Stimulated activated CD8-positive, alpha-beta memory T cell treated with anti-CD3 and anti-CD28 coated beads, Interleukin-7, amount 100 ng/mL, for 48 hours (primary cell): ENCODE data around the gene DIAPH3.

Experiments used
- DNase-seq, 2 donors: peaks; one replicate each; pipeline ENCODE4 v3.0.0-alpha.2; 2020; ENCODE audit warnings: low read depth in 1 of 2; ENCODE audit errors: extremely low read depth in 1 of 2

DIAPH3 gene

DNA sequence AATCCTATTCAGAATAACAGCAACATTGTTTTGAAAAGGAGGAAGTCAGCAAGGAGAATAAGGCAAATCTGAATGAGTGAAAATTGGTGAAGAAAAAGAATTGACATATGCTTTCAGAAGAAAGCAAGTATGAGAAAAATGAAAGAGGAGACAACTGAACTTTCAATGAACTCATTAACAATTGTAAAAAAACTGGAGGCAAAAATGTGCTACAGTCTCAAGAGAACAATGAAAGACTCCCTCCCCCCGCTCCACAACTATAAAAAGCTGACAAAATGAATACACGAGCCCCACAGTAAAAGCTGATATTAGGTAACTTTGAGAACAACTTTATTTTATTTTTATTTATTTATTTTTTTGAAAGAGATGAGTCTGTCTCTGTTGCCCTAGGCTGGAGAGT is 373.1 kb downstream of the DIAPH3 start:
- no peak for DNase-seq

DNA sequence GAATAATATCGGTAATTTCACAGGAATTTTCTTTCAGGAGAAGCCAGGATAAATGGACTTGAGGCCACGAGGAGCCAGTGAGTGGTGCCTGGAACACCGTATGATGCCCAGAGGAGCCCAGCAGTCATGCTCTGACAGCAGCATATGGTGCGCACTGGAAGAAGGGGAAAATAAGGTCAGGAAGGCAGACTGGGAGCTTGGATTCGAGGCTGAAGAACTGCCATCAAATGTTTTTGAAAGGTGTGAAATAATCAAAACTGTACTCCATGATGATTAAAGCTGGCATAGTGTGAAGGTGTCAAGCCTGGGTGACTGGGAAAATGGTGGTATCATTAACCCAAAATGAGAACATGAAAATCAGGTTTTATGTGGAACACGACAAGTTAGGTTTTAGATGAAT is 374.2 kb downstream of the DIAPH3 start:
- no peak for DNase-seq

DNA sequence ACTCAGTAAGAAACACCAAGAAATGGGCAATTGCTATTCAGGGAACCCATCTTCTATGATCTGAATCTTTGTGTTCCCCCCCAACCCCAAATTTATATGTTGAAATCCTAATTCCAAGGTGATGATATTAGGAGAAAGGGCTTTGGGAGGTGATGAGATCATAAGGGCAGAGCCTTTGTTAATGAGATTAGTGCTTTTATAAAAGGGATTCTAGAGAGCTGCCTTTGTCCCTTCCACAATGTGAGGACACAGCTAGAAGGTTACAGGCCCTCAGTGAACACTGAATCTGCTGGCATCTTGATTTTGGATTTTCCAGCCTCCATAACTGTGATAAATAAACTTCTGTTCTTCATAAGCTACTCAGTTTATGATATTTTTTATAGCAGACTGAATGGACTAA is 376.0 kb downstream of the DIAPH3 start:
- DNase-seq: no peak

DNA sequence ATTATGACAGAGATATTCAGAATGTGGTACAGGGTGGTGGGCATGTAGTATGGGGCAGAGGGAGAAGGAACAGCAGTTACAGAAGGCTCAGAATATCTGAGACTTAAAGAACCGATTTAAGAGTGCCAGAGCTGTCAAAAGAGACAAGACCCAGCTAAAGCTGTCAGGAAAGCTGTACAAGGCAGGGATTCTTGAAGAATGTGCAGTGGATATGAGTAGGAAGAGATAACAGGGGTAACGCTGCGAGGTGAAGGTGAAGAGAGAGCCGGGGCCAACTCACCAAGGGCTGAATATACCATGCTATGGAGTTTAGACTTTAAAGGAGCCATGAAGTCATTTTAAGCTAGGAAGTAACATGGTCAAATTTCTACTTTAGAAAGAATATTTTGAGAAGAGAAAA is 381.0 kb downstream of the DIAPH3 start:
- DNase-seq: no peak

DNA sequence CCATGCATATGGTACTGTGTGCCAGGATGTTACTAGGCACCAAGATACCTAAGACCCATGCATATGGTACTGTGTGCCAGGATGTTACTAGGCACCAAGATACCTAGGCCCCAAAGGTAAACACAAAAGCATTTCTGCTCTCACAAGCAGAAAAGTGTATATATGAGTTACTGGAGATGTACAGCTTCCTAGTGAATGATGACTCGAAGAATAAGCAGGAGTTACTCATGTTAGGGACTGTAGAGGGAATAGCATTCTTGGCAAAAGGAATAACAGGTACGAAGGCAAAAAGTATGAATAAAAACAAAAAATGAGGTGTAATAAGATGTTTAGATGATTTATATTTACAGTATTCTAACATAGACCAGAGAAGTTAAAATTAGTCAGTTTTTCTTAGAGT is 383.7 kb downstream of the DIAPH3 start:
- DNase-seq: no peak

DNA sequence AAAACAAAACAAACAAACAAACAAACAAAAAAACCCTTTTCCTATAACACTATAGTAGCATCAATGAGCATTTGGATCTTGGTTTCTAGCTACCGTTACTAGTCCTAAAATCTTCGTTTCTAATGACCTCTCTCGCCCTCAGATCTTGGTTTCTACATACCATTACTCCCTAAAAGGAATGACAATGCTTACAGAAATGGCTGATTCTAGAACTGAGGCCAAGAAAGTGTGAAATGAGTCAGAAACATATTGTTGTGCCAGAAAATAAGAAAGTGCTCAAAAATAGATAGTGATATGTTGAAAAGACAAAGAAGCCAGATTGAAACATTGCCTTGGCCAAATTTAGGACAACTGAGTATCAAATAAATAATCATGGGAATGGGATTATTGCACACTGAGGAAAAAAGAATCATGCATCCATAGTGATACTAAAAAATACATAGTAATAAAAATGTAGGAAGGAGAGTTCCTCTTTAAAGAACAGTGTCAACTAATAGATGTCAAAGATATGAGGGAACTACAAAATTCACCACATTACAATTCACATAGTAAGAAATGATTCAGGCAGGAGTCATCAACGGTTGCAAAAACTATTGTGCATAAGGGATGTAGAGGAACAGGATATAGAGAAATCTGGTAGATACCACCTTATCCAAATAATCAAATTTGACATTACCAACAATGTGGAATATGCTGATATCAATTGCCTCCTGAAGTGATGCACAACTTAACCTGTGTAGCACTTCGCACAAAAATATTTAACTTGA is 386.6 kb downstream of the DIAPH3 start:
- DNase-seq: no peak

DNA sequence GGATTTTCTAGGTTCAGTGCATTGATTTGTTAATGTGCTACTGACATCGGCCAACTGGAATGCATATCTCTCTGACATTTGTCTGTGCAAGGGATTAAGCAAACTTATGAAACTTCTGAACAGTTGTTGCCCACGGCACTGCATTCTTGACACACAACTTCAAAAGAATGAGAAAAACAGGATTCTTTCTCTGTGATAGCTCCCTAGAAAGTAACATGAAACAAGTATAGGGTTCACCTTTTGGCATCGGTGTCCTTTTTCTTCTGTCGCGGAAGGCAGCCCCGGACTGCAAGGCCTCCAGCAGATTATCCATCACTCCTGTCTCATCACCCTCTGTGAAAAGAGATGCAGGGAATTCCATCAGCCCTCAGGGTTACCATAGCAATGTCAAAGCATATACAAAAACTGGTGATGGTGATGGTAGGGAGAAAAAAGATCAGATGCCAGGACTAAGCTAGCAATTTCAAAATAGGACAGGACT is 389.2 kb downstream of the DIAPH3 start:
- DNase-seq: no peak

DNA sequence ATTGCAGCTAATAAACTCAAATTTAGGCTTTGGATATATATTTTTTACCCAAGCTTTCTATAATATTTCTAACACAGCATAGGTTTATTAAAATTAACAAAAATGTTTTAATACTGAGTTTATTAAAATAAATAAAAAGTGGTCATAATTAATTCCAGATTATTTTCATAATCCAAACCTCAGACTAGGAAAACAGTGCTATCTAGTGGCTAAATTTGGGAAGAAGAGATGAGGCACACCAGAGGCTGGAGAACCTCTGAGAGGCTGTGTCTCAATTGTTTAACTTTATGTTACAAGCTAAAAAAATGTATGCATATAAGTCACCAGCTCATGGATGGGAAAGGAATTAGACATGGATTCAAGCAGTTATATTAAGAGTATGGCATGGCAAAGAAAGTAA is 392.5 kb downstream of the DIAPH3 start:
- no peak for DNase-seq

DNA sequence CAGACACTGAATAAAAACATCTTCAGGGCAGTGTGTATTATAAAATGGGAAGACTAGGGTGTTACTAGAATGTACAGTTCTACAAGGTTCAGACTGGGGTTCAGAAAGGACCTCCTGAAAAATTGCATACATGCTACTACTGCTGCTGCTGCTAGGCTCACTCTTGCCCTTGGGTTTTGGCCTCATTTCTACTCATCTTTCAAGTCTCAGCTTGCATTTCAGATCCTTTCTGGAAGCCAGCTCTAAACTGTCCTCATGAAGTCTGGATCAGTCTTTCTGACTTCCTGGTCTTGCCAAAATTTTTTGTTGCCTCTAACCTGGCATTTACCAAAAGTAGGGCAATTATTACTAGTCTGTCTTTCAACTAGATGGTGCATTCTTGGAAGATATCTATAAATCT is 393.3 kb downstream of the DIAPH3 start:
- no peak for DNase-seq

DNA sequence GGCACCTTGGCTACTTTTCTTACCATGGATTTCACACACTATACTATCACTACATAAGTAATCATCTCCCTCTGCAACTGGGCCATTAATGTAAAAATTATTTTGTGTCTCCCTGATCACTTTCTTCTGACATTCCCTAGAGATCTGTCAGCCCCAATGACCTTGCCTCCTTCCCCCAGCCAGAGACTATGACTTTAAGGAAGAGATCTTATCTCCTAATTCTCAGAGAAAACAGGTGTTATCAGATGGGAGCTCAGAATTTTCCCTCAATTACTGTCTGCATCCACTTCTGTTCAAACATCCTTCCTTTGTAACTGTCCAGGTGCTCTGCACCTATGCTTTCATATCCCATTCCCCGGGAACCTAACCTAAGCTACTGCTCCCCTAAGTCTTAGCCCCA is 397.5 kb downstream of the DIAPH3 start:
- DNase-seq: no peak

DNA sequence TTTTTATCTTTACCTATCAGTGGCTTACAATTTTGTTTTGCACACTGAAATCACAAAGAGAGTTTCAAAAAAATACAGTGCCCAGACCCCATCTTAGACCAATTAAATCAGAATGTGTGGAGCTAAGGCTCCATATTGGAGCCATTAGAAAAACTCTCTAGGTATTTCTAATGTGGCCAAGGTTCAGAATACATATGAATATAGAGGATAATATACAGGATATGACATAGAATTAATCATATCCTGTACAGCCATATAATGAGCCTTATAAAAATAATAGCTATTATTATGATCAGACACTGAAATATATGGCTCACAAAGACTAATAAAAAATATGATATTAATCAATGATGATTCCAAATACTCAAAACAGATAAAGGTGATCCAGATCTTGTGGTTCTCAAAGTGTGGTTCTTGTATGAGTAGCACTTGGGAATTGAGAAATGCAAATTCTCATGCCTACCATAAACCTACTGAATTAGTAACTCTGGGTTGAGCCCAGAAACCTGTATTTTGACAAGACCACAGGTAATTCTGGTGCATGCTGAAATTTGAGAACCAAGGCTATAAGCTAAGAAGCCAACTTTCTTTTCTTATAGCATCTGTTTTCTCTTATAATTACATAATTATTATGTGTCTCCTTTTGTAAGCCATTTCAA is 408.0 kb downstream of the DIAPH3 start:
- DNase-seq: no peak

DNA sequence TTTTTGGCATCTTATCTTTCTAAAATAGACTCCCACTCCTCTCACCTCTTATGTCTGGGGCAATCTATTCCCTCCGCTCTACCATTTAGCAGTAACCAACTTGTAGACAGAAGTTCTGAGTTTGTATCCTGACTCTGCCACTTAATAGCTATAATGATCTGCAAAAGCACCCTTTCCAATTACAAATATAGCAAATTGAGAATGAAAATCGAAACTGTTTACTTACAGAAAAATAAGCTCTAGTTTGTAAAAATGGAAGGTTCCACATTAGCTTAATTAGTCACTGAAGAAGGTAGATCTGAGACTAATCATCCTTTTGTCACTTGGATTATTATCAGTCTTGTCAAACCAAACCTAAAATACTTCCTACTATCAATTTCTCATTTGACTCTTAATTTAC is 409.3 kb downstream of the DIAPH3 start:
- DNase-seq: no peak

DNA sequence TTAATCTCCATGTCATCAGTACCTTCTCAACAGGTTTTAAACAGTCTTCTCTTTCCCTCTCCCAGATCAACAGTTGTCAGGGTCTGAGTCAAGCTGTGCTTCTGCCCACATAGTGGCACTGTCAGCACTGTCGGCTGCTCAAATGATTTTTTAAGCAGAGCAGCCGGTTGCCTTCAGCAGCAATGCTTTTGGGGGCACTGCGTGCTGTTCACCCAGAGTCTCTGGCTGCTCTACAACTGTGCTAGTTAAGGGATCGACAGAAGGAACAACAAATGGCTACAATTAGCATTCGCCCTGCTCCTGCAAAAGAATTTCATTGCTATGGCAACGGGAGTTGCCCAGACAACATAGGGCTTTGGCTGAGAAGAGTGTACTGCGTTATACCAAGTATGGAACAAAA is 412.9 kb downstream of the DIAPH3 start:
- no peak for DNase-seq

DNA sequence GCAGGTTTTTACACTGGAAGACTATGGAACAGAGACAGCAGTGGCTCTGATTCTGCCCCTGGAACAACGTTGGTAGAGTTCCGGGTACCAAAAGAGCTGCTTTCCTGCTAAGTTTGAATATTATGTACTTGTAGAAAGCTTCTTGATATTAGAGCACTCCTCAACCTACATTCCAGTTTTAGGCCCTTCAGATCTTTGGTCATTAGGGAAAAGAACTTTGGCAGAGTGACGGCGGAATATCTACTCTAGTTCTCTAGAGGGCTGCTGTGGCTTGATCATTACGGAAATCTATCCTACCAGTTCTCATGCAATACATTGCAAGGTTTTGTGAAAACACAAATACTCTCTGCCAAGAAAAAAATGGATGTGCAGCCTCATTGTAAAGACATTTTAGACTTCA is 415.7 kb downstream of the DIAPH3 start:
- DNase-seq: no peak

DNA sequence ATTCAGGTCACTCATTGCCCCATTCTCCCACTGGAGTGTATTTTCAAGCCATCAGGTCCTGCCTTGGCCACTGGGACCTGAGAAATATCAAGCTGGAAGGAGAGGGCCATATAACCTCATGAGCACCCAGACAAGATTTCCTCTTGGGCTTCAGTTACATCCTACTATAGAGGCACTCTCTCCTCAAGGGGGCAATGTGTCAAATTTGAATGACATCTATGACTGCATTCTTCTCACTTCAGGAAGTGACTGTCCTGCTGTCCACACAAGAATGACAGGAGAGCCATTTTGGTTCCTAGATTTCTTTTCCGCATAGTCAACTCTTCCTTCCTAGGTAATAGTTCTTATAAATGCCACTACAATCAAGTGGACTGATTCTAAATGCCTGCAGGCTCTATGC is 416.2 kb downstream of the DIAPH3 start:
- no peak for DNase-seq

DNA sequence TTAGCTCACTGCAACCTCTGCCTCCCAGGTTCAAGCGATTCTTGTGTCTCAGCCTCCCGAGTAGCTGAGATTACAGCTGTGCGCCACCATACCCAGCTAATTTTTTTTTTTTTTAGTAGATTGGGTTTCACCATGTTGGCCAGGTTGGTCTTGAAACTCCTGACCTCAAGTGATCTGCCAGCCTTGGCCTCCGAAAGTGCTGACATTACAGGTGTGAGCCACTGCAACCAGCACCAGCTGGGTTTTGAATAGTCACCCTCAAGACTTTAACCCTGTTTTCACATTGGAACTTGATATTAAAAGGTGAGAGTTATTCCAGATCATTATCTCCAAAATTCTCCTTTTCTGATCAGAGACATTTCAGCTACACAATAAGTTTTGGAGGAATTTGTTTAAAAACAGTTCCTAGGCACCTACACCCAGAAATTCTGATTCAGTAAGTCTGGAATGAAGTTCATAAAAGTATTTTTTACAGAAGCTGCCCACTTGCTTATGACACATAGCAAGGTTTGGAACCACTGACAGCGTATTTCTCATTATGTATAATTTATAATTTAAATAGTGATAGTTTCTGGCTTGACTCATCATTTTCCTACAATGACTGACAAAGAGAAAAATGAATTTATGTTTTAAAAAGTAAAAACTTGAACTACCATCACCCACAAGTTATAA is 417.3 kb downstream of the DIAPH3 start:
- no peak for DNase-seq

DNA sequence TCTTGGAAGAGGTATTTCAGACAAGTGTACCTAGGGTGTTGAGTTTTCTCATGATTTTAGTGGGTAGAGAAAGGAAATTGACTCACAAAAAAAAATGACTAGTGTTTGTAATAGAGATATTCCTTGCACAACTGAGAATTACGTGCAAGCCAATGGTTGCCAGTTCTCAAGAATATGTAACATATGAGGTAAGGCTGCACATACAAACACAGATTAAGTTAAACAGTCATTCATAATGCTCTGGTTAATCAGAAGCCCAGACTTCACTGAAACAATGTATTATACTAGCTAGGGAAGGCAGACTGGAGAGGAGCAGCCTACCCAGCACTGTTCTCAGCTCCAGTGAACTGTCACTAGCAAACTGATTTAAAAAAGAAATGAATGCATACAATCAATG is 418.3 kb downstream of the DIAPH3 start:
- DNase-seq: no peak

DNA sequence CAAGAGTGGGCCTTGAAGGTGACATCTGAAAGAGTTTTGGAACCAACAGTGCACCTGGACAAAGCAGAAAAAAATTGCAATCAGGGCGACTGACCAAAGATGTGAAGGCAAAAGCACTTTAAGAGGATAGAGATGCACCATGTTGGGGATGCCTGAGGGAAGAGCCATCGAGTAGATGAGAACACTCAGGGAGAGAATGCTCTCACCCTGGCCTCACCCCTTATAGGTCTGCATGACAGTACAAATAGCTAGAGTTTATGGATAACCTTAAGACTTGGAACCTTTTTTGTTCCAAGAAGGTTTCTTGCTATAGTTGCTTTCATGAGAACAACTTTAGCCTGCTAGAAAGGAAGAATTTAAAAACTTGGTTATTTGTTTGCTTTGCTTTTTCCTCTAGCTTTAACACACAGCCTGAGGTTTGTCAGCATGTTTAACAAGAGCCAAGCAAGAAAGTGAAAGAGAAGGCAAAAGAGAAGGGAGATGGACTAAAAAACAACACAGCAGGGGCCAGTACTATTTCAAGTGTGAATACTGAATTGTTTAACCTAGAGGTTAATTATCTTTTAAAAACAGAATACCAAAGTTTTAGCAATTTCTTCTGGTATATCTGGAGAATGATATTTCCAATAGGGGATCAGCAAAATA is 418.9 kb downstream of the DIAPH3 start:
- DNase-seq: no peak

DNA sequence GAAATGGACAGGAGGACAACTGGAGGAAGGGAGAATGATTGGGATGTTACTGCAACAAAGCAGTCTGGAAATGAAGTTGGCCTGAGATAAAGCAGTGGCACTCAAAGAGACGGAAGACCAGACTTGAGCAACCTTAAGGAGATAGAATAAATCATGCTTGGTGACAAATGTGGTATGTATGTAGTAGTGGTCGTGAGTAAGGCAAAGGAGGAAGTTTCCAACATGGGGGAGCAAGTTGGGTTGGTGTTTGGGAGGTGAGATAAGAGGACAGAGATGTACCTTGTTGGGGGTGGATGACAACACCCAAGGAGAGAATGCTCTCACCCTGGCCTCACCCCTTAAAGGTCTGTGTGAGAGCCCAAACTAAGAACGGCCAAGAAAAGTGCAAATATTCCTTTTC is 420.5 kb downstream of the DIAPH3 start:
- DNase-seq: no peak

DNA sequence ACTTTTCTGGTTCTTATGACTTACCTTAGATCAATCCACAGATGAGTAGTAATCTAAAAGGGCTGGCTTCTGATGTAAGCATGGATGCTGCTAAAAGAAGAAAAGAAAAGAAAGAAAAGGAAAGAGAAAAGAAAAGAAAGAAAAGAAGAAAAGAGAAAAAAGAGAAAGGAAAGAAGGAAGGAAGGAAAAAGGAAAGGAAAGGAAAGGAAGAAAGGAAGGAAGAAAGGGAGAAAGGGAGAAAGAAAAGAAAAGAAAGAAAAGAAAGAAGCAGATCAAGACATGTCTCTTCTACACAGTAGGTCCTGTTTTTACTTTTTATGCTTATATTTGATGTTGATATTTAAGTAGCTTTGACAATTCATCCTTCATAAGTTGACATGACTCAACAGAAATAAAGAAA is 421.3 kb downstream of the DIAPH3 start:
- DNase-seq: no peak

DNA sequence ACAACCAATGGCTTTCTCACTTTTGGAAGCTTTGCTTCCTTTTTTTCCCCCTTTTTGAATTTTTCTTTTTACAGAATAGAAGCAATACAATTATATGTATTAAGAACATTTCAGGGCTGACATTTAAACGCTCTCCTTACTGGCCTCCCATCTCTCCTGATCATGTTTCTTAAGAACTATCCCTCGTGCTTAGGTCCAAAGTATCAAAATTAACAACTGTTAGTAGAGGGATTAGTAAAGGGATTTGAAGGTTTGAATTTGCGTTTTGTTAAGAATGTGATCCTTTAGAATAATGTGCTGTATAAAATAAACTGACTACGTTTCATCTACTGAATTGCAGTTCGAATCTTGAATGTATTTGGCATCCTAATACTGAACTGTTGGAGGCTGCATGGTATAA is 424.8 kb downstream of the DIAPH3 start:
- no peak for DNase-seq

DNA sequence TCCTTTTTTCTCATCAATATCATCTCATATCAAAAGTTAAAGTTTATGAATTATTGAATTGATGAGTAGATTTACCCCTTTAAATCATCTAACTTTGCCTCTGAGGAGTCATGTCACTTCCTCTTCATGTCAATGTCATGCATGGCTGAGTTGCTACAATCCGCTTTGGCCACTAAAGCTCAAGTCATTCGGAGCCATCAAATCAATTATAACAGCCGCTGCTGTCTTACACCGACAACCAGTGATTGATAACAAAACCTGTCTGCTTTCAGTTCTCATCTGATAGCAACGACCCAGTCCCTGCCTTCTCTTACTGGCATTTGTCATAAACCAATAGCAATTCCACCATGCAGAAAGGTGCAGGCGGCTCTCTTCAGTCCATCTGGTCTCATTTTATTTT is 429.3 kb downstream of the DIAPH3 start:
- DNase-seq: no peak
